HepG2 (cell line): ENCODE data around the gene RNU5B-1. TPM values are rescaled to one million over a fixed set of nuclear protein-coding genes. Genes with fewer than 3 reads are reported as not detected.
A peak's percentile ranks its signal among the peaks of the same experiment; 100 is the strongest.

Source experiments
- ATAC-seq: fragments of 200-7000 bp; cut with Tn5 transposase; 3 replicates; pipeline ENCODE4 v1.9.1; 2020; ENCODE audit warnings: mild to moderate bottlenecking, moderate library complexity
- BruUV-seq: library from RNA; stranded (reverse); fragments of 400-500 nt; replicated peaks from 2 replicates; lab custom pipeline; 2021; lab: Mats Ljungman, UMichigan
- CTCF ChIA-PET: fragments of 300-600 bp; formaldehyde crosslinking; extraction: SDS; loops from one replicate; lab custom pipeline; 2021; ENCODE audit warnings: low total read pairs, inconsistent platforms, low intra/inter-chr PET ratio; lab: Yijun Ruan, JAX
- POLR2A ChIA-PET: fragments of 350-600 bp; sonication (Branson Sonifier 250); formaldehyde crosslinking; loops from one replicate; lab custom pipeline; 2020; ENCODE audit warnings: antibody characterized with exemption, inconsistent platforms; lab: Yijun Ruan, JAX
- DNase-seq: peaks from one replicate; pipeline ENCODE4 v3.0.0-alpha.2; 2015; ENCODE audit warnings: low spot score
- FAIRE-seq: peaks from 3 replicates; lab custom pipeline; 2011; peaks lifted over from hg19 to GRCh38; lab: Jason Lieb, UNC
- H2AFZ ChIP-seq: one replicate; pipeline ENCODE4 v1.6.1; 2011; ENCODE audit warnings: low read length, inconsistent platforms
- H3K27ac ChIP-seq: fragments of 300-600 bp; 3 replicates; pipeline ENCODE4 v1.8.0; 2011; ENCODE audit warnings: mixed run types, mild to moderate bottlenecking, mixed read lengths, low read length, inconsistent platforms; ENCODE audit not compliant: insufficient read depth; ENCODE audit errors: extremely low read length
- H3K27me3 ChIP-seq, 2 experiments: fragments of 200-600 bp in 1 of 2; 2 replicates in 1 of 2; 3 replicates in 1 of 2; pipeline versions ENCODE4 v1.6.0 to v1.8.0; 2011; ENCODE audit warnings: low read length in 2 of 2, mild to moderate bottlenecking in 2 of 2, moderate library complexity in 2 of 2, inconsistent platforms in 1 of 2; ENCODE audit not compliant: insufficient read depth in 2 of 2, control insufficient read depth in 1 of 2
- H3K36me3 ChIP-seq, 2 experiments: fragments of 200-600 bp in 1 of 2; replicated peaks in 1 of 2; 2 replicates in 1 of 2; 3 replicates in 1 of 2; pipeline versions ENCODE4 v1.5.1 to v1.8.0; 2011; ENCODE audit warnings: low read length in 2 of 2, inconsistent platforms in 1 of 2; ENCODE audit not compliant: insufficient read depth in 2 of 2, control insufficient read depth in 1 of 2
- H3K4me1 ChIP-seq: 2 replicates; pipeline ENCODE4 v1.5.1; 2012; ENCODE audit warnings: low read length, inconsistent platforms; ENCODE audit not compliant: insufficient read depth
- H3K4me2 ChIP-seq: 2 replicates; pipeline ENCODE4 v1.6.0; 2011; ENCODE audit warnings: low read depth, low read length, inconsistent platforms
- H3K4me3 ChIP-seq, 3 experiments: fragments of 200-600 bp in 1 of 3; sonication (generic), shearing (Covaris generic) in 1 of 3; replicated peaks in 1 of 3; 2 replicates each; pipeline ENCODE4 v1.5.1; 2011 to 2016; ENCODE audit warnings: low read length in 3 of 3, inconsistent platforms in 2 of 3, low read depth in 2 of 3, mild to moderate bottlenecking in 2 of 3, control low read depth in 1 of 3, mixed read lengths in 1 of 3; ENCODE audit not compliant: insufficient read depth in 1 of 3
- H3K79me2 ChIP-seq: one replicate; pipeline ENCODE4 v1.6.1; 2011; ENCODE audit warnings: low read length, inconsistent platforms; ENCODE audit not compliant: insufficient read depth
- H3K9ac ChIP-seq: 2 replicates; pipeline ENCODE4 v1.6.0; 2011; ENCODE audit warnings: mild to moderate bottlenecking, low read depth, low read length, inconsistent platforms; ENCODE audit not compliant: insufficient read depth
- H3K9me3 ChIP-seq: 2 replicates; pipeline ENCODE4 v1.5.1; 2012; ENCODE audit warnings: mild to moderate bottlenecking, low read length
- H4K20me1 ChIP-seq: 2 replicates; pipeline ENCODE4 v1.6.0; 2011; ENCODE audit warnings: inconsistent platforms, mild to moderate bottlenecking, low read length, moderate library complexity; ENCODE audit not compliant: insufficient read depth
- AGO2 ChIP-seq: fragments of 200-400 bp; formaldehyde crosslinking; optimal IDR thresholded peaks from 2 replicates; pipeline ENCODE3; 2017; ENCODE audit warnings: mild to moderate bottlenecking, low read depth, low read length, moderate library complexity
- EHMT2 ChIP-seq: fragments of 200-600 bp; sonication (generic); IDR thresholded peaks from 2 replicates; pipeline ENCODE4 v1.7.0; 2017; ENCODE audit warnings: antibody characterized with exemption, low read depth, low read length, borderline replicate concordance
- WGBS: methylation state at CpG from one replicate; pipeline ENCODE4 v1.1.6; 2017; ENCODE audit warnings: low lambda C conversion rate; 5-methylcytosine and 5-hydroxymethylcytosine counted together
- in situ Hi-C: cut with HindIII; loops from 2 replicates; pipeline ENCODE4 v1.10.0; 2017; ENCODE audit warnings: low pct_unique_long_range_greater_than_20kb; ENCODE audit not compliant: extremely low pct_ligation_motif_present
- intact Hi-C: fragments of 100-400 bp; cut with micrococcal nuclease; formaldehyde crosslinking; loops from one replicate; pipeline ENCODE4 v1.10.0; 2022; ENCODE audit not compliant: unreplicated experiment
- polyA plus RNA-seq, 8 experiments: library from polyadenylated mRNA; depleted of rRNA in 3 of 8; stranded (reverse) in 7 of 8; unstranded in 1 of 8; fragments of >200 nt; fragmentation: Illumina TruSeq in 4 of 8; extraction: Trizol in 4 of 8; gene quantifications; 2 replicates each; pipeline versions ENCODE4 v1.2.1 to v1.2.3, GENCODE V29; 2011 to 2016; ENCODE audit warnings: low read depth in 4 of 8, missing spikeins in 1 of 8, mixed read lengths in 1 of 8; ENCODE audit not compliant: insufficient read depth in 1 of 8
- total RNA-seq, 5 experiments: library from RNA; depleted of rRNA; stranded (reverse); fragments of >200 nt; fragmentation: Illumina TruSeq; extraction: Trizol; gene quantifications; 2 replicates each; pipeline ENCODE4 v1.2.3, GENCODE V29; 2016; ENCODE audit warnings: low read depth in 1 of 5
- TF ChIP-seq, protein P1 (sequence below): sonication (generic); formaldehyde crosslinking; IDR thresholded peaks from 2 replicates; pipeline ENCODE4 v1.4.0; 2020; ENCODE audit warnings: missing genetic modification reagents

Gene RNU5B-1
- total and polyA plus RNA-seq, 2 of the 13 experiments (the other 11 are each of a cell fraction or from before 2014, with no cell fraction given) = 1,646 TPM; not detected in 1

DNA sequence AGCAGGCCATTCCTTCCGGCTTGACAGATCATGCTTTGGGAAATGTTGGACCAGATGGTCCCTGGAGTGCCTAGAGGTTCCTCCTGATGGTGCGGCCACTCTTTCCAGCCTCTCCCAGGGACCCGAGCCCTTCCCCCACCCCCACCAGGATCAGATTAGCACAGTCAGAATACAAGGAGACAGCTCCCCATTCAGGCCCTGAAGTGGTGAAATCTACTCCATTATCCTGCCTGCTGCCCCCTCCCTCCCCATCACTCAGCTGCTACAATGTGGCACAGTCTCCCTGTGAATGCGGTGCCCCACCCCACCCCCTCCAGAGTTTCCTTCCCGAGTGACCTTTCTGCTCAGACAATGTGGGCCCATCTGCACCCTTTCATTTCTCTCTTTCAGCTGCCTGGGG is 29.4 kb downstream of the RNU5B-1 start:
- TF ChIP-seq EHMT2 = no peak
- Histone ChIP-seq H2AFZ (no peak overlapping the region), H3K4me2 (no peak overlapping the region), H3K27me3 (no peaks in the 10 kb centered on the region), H3K4me3 (no peak overlapping the region), H3K4me1 (no peaks in the 10 kb centered on the region), H3K27ac (no peak overlapping the region), H3K36me3 (peaks cover 31 to 68% of the 10 kb centered on the region in 2 experiments; a peak in 4 of 5 replicates), H3K9me3 (no peaks in the 10 kb centered on the region), H4K20me1 (no peaks in the 10 kb centered on the region), H3K9ac (no peak overlapping the region), H3K79me2 (peaks cover 2% of the 10 kb centered on the region)
- ATAC-seq (no peak), FAIRE-seq (no peak), DNase-seq (no peak)
- intact Hi-C loops (no loop called here), in situ Hi-C loops (no loop called here)
- CTCF ChIA-PET = interaction anchor here (0.6 kb wide), 1 partner anchor 15 kb away, joined by 3 read pairs; no protein-coding TSS in a partner anchor
- POLR2A ChIA-PET = no interaction called here
- BruUV-seq = no TSS peak
- WGBS = 89% methylated on average over 4 of the region's 5 CpGs

DNA sequence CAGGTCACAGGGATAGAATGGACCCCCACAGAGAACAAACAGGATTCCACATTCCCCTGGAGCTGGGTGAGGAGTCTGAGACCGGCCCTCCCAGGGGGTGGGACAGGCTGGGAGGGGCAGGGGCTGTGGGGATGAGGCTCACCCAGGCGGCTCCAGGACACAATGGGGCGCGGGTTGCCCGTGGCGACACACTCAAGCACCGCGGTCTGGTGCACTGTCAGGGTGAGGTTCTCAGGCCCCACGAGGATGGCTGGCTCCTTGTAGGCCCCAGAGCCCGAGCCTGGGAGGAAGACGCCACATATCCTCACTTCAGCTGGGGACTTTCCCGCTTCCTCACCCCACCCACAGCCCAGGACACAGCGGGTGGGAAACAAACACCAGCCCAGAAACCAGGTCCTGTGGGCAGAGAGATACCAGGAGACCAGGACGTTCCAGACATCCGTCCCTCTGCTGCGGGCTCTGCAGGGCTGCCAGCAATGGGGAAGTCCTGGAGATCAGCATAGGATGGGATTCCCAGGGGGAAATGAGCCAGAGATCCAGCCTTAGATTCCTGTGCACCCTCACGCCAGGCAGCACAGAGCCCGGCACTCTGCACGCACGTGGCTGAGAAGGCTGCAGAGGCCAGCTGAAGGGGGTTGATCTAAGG is 30.2 kb downstream of the RNU5B-1 start:
- H3K27me3 ChIP-seq = no peaks in the 10 kb centered on the region
- ChIA-PET POLR2A (no interaction called here), CTCF (no interaction called here)
- no peaks in the 10 kb centered on the region for H4K20me1 ChIP-seq
- no peak overlapping the region for H3K4me2 ChIP-seq
- DNase-seq (no peak), ATAC-seq (no peak), FAIRE-seq (no peak)
- intact Hi-C loops = no loop called here
- TF ChIP-seq AGO2 = peak; percentile 55
- TF ChIP-seq, protein P1, sequence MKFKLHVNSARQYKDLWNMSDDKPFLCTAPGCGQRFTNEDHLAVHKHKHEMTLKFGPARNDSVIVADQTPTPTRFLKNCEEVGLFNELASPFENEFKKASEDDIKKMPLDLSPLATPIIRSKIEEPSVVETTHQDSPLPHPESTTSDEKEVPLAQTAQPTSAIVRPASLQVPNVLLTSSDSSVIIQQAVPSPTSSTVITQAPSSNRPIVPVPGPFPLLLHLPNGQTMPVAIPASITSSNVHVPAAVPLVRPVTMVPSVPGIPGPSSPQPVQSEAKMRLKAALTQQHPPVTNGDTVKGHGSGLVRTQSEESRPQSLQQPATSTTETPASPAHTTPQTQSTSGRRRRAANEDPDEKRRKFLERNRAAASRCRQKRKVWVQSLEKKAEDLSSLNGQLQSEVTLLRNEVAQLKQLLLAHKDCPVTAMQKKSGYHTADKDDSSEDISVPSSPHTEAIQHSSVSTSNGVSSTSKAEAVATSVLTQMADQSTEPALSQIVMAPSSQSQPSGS (CRISPR knock-in tag) = no peak
- no peak overlapping the region for H2AFZ ChIP-seq
- no TSS peak for BruUV-seq
- no peak overlapping the region for H3K27ac ChIP-seq
- WGBS = 98% methylated on average over 11 of the region's 20 CpGs
- H3K4me3 ChIP-seq = no peak overlapping the region
- in situ Hi-C loops = no loop called here
- no peaks in the 10 kb centered on the region for H3K9me3 ChIP-seq
- H3K4me1 ChIP-seq = peaks cover 2% of the 10 kb centered on the region
- H3K9ac ChIP-seq = no peak overlapping the region
- H3K36me3 ChIP-seq = peaks cover 27 to 59% of the 10 kb centered on the region in 2 experiments; a peak in 4 of 5 replicates
- peaks cover 6% of the 10 kb centered on the region for H3K79me2 ChIP-seq
